OCI-LY7 (cell line): ENCODE results near the gene WNT7B. TPM values are rescaled to one million over a fixed set of nuclear protein-coding genes. Genes with fewer than 3 reads are reported as not detected.

Experiments used
- BruUV-seq: library from RNA; stranded (reverse); fragments of 400-500 nt; replicated peaks from 2 replicates; lab custom pipeline; 2021; lab: Mats Ljungman, UMichigan
- CTCF ChIA-PET: fragments of 300-600 bp; sonication (Branson Sonifier 250); formaldehyde crosslinking; loops from one replicate; lab custom pipeline; 2022; ENCODE audit warnings: antibody characterized with exemption; ENCODE audit not compliant: unreplicated experiment; lab: Charles Lee
- POLR2A ChIA-PET: fragments of 300-600 bp; sonication (Branson Sonifier 250); formaldehyde crosslinking; loops from one replicate; lab custom pipeline; 2022; ENCODE audit warnings: antibody characterized with exemption; lab: Charles Lee
- DNase-seq: peaks from one replicate; pipeline ENCODE4 v3.0.0-alpha.2; 2015; ENCODE audit warnings: low spot score
- H2AFZ ChIP-seq: fragments of 200-600 bp; sonication (generic), shearing (Covaris generic); 2 replicates; pipeline ENCODE4 v1.6.1; 2014; ENCODE audit warnings: mild to moderate bottlenecking, antibody characterized with exemption, low read length, moderate library complexity
- H3K27ac ChIP-seq: fragments of 200-600 bp; sonication (generic); 2 replicates; pipeline ENCODE4 v1.5.1; 2014; ENCODE audit warnings: mixed run types, low read depth, mild to moderate bottlenecking, moderate library complexity, low read length, inconsistent platforms; ENCODE audit not compliant: poor library complexity, severe bottlenecking
- H3K36me3 ChIP-seq: fragments of 200-600 bp; sonication (generic); 2 replicates; pipeline ENCODE4 v1.6.1; 2014; ENCODE audit warnings: mild to moderate bottlenecking, antibody characterized with exemption, low read length, moderate library complexity, mixed read lengths; ENCODE audit not compliant: insufficient read depth
- H3K4me1 ChIP-seq: fragments of 200-600 bp; sonication (generic); 2 replicates; pipeline ENCODE4 v1.5.1; 2014; ENCODE audit warnings: mild to moderate bottlenecking, low read length; ENCODE audit not compliant: insufficient read depth, poor library complexity, severe bottlenecking
- H3K4me2 ChIP-seq: fragments of 200-600 bp; sonication (generic); 2 replicates; pipeline ENCODE4 v1.6.1; 2014; ENCODE audit warnings: mild to moderate bottlenecking, low read length
- H3K4me3 ChIP-seq: fragments of 200-600 bp; sonication (generic); 2 replicates; pipeline ENCODE4 v1.5.1; 2014; ENCODE audit warnings: mild to moderate bottlenecking, low read depth, low read length; ENCODE audit not compliant: poor library complexity, severe bottlenecking
- H3K79me2 ChIP-seq: fragments of 200-600 bp; sonication (generic); 2 replicates; pipeline ENCODE4 v1.6.1; 2016; ENCODE audit warnings: low read depth, mild to moderate bottlenecking, low read length, moderate library complexity, mixed read lengths; ENCODE audit not compliant: insufficient read depth
- H3K9me2 ChIP-seq: fragments of 200-600 bp; sonication (generic); 2 replicates; pipeline ENCODE4 v1.6.1; 2016; ENCODE audit warnings: mild to moderate bottlenecking, low read length, mixed read lengths; ENCODE audit not compliant: insufficient read depth
- H3K9me3 ChIP-seq: fragments of 200-600 bp; sonication (generic); 2 replicates; pipeline ENCODE4 v1.6.1; 2014; ENCODE audit warnings: mild to moderate bottlenecking, mixed run types, low read length, mixed read lengths
- H4K20me1 ChIP-seq: fragments of 200-600 bp; sonication (generic); 2 replicates; pipeline ENCODE4 v1.6.1; 2014; ENCODE audit warnings: mild to moderate bottlenecking, antibody characterized with exemption, low read length, moderate library complexity, mixed read lengths; ENCODE audit not compliant: insufficient read depth
- EZH2phosphoT487 ChIP-seq: fragments of 200-600 bp; sonication (generic); IDR thresholded peaks from 2 replicates; pipeline ENCODE4 v1.6.1; 2018; ENCODE audit warnings: low read depth, borderline replicate concordance, mild to moderate bottlenecking, mixed run types, antibody characterized with exemption, low read length, moderate library complexity, mixed read lengths
- intact Hi-C: fragments of 100-400 bp; cut with micrococcal nuclease; formaldehyde crosslinking; loops from one replicate; pipeline ENCODE4 v1.10.0; 2022; ENCODE audit not compliant: unreplicated experiment
- total RNA-seq, 2 experiments: library from RNA; depleted of rRNA in 1 of 2; stranded (reverse); fragments of >200 nt in 1 of 2; shearing (Covaris generic) in 1 of 2; gene quantifications; 2 replicates each; pipeline ENCODE4 v1.2.3, GENCODE V29; 2014 to 2022
- TF ChIP-seq, protein P1 (sequence below): fragments of 200-600 bp; sonication (generic); conservative IDR thresholded peaks from 2 replicates; pipeline ENCODE4 v1.5.1; 2014; ENCODE audit warnings: mild to moderate bottlenecking, antibody characterized with exemption, low read length, moderate library complexity, mixed read lengths

WNT7B gene
- total RNA-seq, 2 experiments from 2014 or later, result not detected

DNA sequence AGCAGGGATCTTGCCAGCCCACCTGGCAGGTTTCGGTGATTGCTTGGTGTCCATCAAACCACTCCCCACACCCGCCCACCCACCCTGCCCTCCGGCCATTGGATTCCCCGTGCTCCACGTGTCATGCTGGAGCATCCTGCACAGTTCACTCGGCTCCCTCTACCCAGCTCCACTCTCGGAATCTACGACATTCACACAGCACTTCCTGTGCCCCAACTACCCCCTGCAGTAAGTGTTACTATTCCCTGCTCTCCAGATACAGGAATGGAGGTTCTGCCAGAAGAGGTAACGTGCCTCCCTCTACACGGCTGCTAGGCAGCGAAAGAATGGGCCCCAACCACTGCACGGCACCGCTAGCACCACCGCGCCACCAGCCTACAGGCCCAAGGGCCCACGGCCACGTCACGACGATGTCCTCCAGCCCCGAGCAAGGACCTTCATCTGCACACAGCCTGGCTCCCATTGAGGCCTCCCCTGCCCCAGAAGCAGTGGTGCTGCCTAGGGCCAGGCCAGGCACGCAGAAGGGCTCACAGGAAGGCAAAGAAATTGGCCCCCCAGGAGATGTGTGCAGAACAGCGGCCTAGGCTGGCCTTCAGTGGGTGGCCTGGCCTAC is 27.6 kb downstream of the WNT7B start:
- Histone ChIP-seq H3K4me3 (no peak overlapping the region), H3K27ac (no peak overlapping the region), H4K20me1 (no peaks in the 10 kb centered on the region), H3K79me2 (no peaks in the 10 kb centered on the region), H3K36me3 (no peaks in the 10 kb centered on the region), H3K9me3 (no peaks in the 10 kb centered on the region), H3K4me2 (no peak overlapping the region), H3K9me2 (no peaks in the 10 kb centered on the region), H2AFZ (no peak overlapping the region), H3K4me1 (no peaks in the 10 kb centered on the region)
- ChIA-PET CTCF (no interaction called here), POLR2A (no interaction called here)
- TF ChIP-seq, protein P1, sequence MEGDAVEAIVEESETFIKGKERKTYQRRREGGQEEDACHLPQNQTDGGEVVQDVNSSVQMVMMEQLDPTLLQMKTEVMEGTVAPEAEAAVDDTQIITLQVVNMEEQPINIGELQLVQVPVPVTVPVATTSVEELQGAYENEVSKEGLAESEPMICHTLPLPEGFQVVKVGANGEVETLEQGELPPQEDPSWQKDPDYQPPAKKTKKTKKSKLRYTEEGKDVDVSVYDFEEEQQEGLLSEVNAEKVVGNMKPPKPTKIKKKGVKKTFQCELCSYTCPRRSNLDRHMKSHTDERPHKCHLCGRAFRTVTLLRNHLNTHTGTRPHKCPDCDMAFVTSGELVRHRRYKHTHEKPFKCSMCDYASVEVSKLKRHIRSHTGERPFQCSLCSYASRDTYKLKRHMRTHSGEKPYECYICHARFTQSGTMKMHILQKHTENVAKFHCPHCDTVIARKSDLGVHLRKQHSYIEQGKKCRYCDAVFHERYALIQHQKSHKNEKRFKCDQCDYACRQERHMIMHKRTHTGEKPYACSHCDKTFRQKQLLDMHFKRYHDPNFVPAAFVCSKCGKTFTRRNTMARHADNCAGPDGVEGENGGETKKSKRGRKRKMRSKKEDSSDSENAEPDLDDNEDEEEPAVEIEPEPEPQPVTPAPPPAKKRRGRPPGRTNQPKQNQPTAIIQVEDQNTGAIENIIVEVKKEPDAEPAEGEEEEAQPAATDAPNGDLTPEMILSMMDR, result no peak
- TF ChIP-seq EZH2phosphoT487, result no peak
- no peak for DNase-seq
- BruUV-seq, result no TSS peak
- intact Hi-C loops, result no loop called here

DNA sequence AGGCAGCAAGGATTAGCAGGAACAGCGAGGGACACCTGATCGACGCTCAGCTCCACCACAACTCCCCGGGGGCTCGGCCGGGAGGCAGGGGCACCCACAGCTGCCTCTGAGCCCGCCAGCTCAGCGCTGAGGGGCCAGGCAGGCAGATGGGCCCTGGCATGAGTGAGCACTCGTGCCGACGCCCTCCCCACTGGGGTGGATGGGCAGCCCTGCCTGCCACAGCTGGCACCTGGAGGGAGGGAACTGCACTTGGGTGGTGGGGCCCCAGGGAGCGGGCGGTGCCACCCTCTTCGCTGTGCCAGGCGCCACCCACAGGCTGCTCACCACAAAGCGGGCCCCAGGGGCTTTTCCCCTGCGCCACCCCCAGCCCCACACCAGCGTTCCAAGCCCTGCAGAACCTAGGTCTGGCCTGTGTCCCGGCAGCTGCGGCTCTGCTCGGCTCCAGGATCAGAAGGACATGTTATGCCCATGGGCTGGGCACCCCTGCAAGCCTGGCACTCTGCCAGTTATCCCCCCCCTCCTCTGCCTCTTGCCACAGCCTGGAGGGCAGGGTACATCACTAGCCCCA is 28.8 kb downstream of the WNT7B start:
- Histone ChIP-seq H3K27ac (no peak overlapping the region), H3K4me3 (no peak overlapping the region), H3K9me3 (no peaks in the 10 kb centered on the region), H3K9me2 (no peaks in the 10 kb centered on the region), H3K4me2 (no peak overlapping the region), H3K79me2 (no peaks in the 10 kb centered on the region), H3K4me1 (no peaks in the 10 kb centered on the region), H2AFZ (no peak overlapping the region), H4K20me1 (no peaks in the 10 kb centered on the region), H3K36me3 (no peaks in the 10 kb centered on the region)
- intact Hi-C loops, result no loop called here
- POLR2A ChIA-PET, result interaction anchor here (0.5 kb wide), 1 partner anchor 134 kb away, joined by 3 read pairs; no protein-coding TSS in a partner anchor
- CTCF ChIA-PET, result no interaction called here
- TF ChIP-seq EZH2phosphoT487, result no peak
- TF ChIP-seq, protein P1, result no peak
- BruUV-seq, result no TSS peak
- no peak for DNase-seq
